ENCODE results near the gene KRTAP5-8. TPM values are rescaled to one million over a fixed set of nuclear protein-coding genes. Genes with fewer than 3 reads are reported as not detected.

The KRTAP5-8 gene
- total RNA-seq, 1 experiment from 2014 or later: not detected

- Histone ChIP-seq H3K4me3 (no peak overlapping the region), H2AFZ (no peak overlapping the region), H3K27ac (no peak overlapping the region), H3K9me2 (ENCODE audit: insufficient read depth) (no peaks in the 10 kb centered on the region), H3K4me2 (no peak overlapping the region), H3K27me3 (ENCODE audit: insufficient read depth, low read depth) (no peaks in the 10 kb centered on the region), H3K4me1 (replicated peaks; ENCODE audit: insufficient read depth) (peaks cover 20% of the 10 kb centered on the region), H3K36me3 (ENCODE audit: low read depth) (peaks cover 14% of the 10 kb centered on the region), H3K9me3 (ENCODE audit: insufficient read depth, low read depth) (no peaks in the 10 kb centered on the region), H3F3A (ENCODE audit: insufficient read depth, low read depth) (peaks cover 12% of the 10 kb centered on the region; the same call in 1 of the 2 replicates), H4K20me1 (ENCODE audit: insufficient read depth) (no peaks in the 10 kb centered on the region), H3K79me2 (ENCODE audit: low read depth) (no peaks in the 10 kb centered on the region)
- TF ChIP-seq EZH2 (IDR thresholded peaks at IDR 0.05; ENCODE audit: low read depth) (no peak), CTCF (conservative IDR thresholded peaks at IDR 0.05) (no peak)
- no TSS peak for BruUV-seq (replicated peaks)
- CTCF ChIA-PET: no interaction called here
- POLR2A ChIA-PET (ENCODE audit: unreplicated experiment): no interaction called here
- DNase-seq: peak in 1 of 2 experiments; percentile 1
- intact Hi-C loops (cut with micrococcal nuclease; ENCODE audit: unreplicated experiment): no loop called here
Observed at GRCh38 chr11:71490044-71490730, 47.6 kb upstream of the KRTAP5-8 start.

- peaks cover 19% of the 10 kb centered on the region for H3K36me3 ChIP-seq (ENCODE audit: low read depth)
- DNase-seq: peak in 1 of 2 experiments; percentile 20
- CTCF ChIA-PET: no interaction called here
- H3K9me3 ChIP-seq (ENCODE audit: insufficient read depth, low read depth): no peaks in the 10 kb centered on the region
- H3F3A ChIP-seq (ENCODE audit: insufficient read depth, low read depth): peaks cover 12% of the 10 kb centered on the region; the same call in 1 of the 2 replicates
- intact Hi-C loops (cut with micrococcal nuclease; ENCODE audit: unreplicated experiment): no loop called here
- H3K4me3 ChIP-seq: no peak overlapping the region
- H2AFZ ChIP-seq: no peak overlapping the region
- no peaks in the 10 kb centered on the region for H3K79me2 ChIP-seq (ENCODE audit: low read depth)
- TF ChIP-seq EZH2 (IDR thresholded peaks at IDR 0.05; ENCODE audit: low read depth) (no peak), CTCF (conservative IDR thresholded peaks at IDR 0.05) (no peak)
- no peaks in the 10 kb centered on the region for H3K27me3 ChIP-seq (ENCODE audit: insufficient read depth, low read depth)
- peaks cover 20% of the 10 kb centered on the region for H3K4me1 ChIP-seq (replicated peaks; ENCODE audit: insufficient read depth)
- POLR2A ChIA-PET (ENCODE audit: unreplicated experiment): no interaction called here
- H3K9me2 ChIP-seq (ENCODE audit: insufficient read depth): no peaks in the 10 kb centered on the region
- no peak overlapping the region for H3K4me2 ChIP-seq
- BruUV-seq (replicated peaks): no TSS peak
- no peaks in the 10 kb centered on the region for H4K20me1 ChIP-seq (ENCODE audit: insufficient read depth)
- H3K27ac ChIP-seq: no peak overlapping the region
Observed at GRCh38 chr11:71490731-71491390, 47.0 kb upstream of the KRTAP5-8 start.

GRCh38 chr11:71491531-71491930, 46.3 kb upstream of the KRTAP5-8 start:
- Histone ChIP-seq H3K4me3 (no peak overlapping the region), H2AFZ (no peak overlapping the region), H3K79me2 (ENCODE audit: low read depth) (no peaks in the 10 kb centered on the region), H3K27me3 (ENCODE audit: insufficient read depth, low read depth) (no peaks in the 10 kb centered on the region), H3F3A (ENCODE audit: insufficient read depth, low read depth) (peaks cover 12% of the 10 kb centered on the region; the same call in 1 of the 2 replicates), H3K9me2 (ENCODE audit: insufficient read depth) (no peaks in the 10 kb centered on the region), H4K20me1 (ENCODE audit: insufficient read depth) (no peaks in the 10 kb centered on the region), H3K9me3 (ENCODE audit: insufficient read depth, low read depth) (no peaks in the 10 kb centered on the region), H3K4me2 (no peak overlapping the region), H3K36me3 (ENCODE audit: low read depth) (peaks cover 22% of the 10 kb centered on the region), H3K4me1 (replicated peaks; ENCODE audit: insufficient read depth) (peaks cover 20% of the 10 kb centered on the region), H3K27ac (no peak overlapping the region)
- TF ChIP-seq EZH2 (IDR thresholded peaks at IDR 0.05; ENCODE audit: low read depth) (no peak), CTCF (conservative IDR thresholded peaks at IDR 0.05) (no peak)
- intact Hi-C loops (cut with micrococcal nuclease; ENCODE audit: unreplicated experiment): no loop called here
- no TSS peak for BruUV-seq (replicated peaks)
- ChIA-PET POLR2A (ENCODE audit: unreplicated experiment) (no interaction called here), CTCF (no interaction called here)
- peak in 1 of 2 experiments; percentile 18 for DNase-seq

Measured in PC-9 (cell line).